GM23338 (cell line): ENCODE data around the gene FKBP10. TPM values are rescaled to one million over a fixed set of nuclear protein-coding genes. Genes with fewer than 3 reads are reported as not detected.
A peak's percentile ranks its signal among the peaks of the same experiment; 100 is the strongest.

Experiments used
- ATAC-seq: fragments of 200-7000 bp; cut with Tn5 transposase; 3 replicates; pipeline ENCODE4 v1.9.1; 2020
- DNase-seq: peaks from one replicate; pipeline ENCODE4 v3.0.0-alpha.2; 2015; ENCODE audit warnings: low spot score
- H2AFZ ChIP-seq: fragments of 200-600 bp; sonication (generic); 2 replicates; pipeline ENCODE4 v1.8.0; 2016; ENCODE audit warnings: antibody characterized with exemption, mild to moderate bottlenecking, moderate library complexity
- H3F3A ChIP-seq: fragments of 200-600 bp; sonication (generic); replicated peaks from 2 replicates; pipeline ENCODE4 v1.8.0; 2017; ENCODE audit warnings: antibody characterized with exemption, mixed run types, low read depth
- H3K27ac ChIP-seq: fragments of 200-600 bp; sonication (generic); 2 replicates; pipeline ENCODE4 v1.6.1; 2016; ENCODE audit warnings: low read depth
- H3K27me3 ChIP-seq: fragments of 200-600 bp; sonication (generic); 2 replicates; pipeline ENCODE4 v1.8.0; 2016; ENCODE audit warnings: mild to moderate bottlenecking, mixed run types, moderate library complexity; ENCODE audit not compliant: insufficient read depth
- H3K36me3 ChIP-seq: fragments of 200-600 bp; sonication (generic); 2 replicates; pipeline ENCODE4 v1.8.0; 2016; ENCODE audit warnings: mild to moderate bottlenecking; ENCODE audit not compliant: insufficient read depth
- H3K4me1 ChIP-seq: fragments of 200-600 bp; sonication (generic); 2 replicates; pipeline ENCODE4 v1.8.0; 2016; ENCODE audit warnings: mild to moderate bottlenecking, moderate library complexity; ENCODE audit not compliant: insufficient read depth
- H3K4me2 ChIP-seq: fragments of 200-600 bp; sonication (generic); 2 replicates; pipeline ENCODE4 v1.7.1; 2017; ENCODE audit warnings: mixed run types
- H3K4me3 ChIP-seq: fragments of 200-600 bp; sonication (generic); 2 replicates; pipeline ENCODE4 v1.6.1; 2016; ENCODE audit warnings: mixed run types
- H3K79me2 ChIP-seq: fragments of 200-600 bp; sonication (generic); replicated peaks from 2 replicates; pipeline ENCODE4 v1.8.0; 2017; ENCODE audit warnings: mild to moderate bottlenecking; ENCODE audit not compliant: insufficient read depth
- H3K9me2 ChIP-seq: fragments of 200-600 bp; sonication (generic); 2 replicates; pipeline ENCODE4 v1.8.0; 2017; ENCODE audit not compliant: insufficient read depth
- H4K20me1 ChIP-seq: fragments of 200-600 bp; sonication (generic); replicated peaks from 2 replicates; pipeline ENCODE4 v1.8.0; 2017; ENCODE audit warnings: mild to moderate bottlenecking; ENCODE audit not compliant: insufficient read depth
- H3K27ac Mint-ChIP-seq: 2 replicates; pipeline ENCODE4 v1.8.0; 2020; ENCODE audit warnings: inconsistent platforms, mild to moderate bottlenecking, moderate library complexity, mixed read lengths
- H3K27me3 Mint-ChIP-seq: 3 replicates; pipeline ENCODE4 v1.8.0; 2022; ENCODE audit warnings: low read depth, mild to moderate bottlenecking, moderate library complexity, mixed read lengths, inconsistent platforms; ENCODE audit not compliant: insufficient read depth, poor library complexity
- H3K36me3 Mint-ChIP-seq: 3 replicates; pipeline ENCODE4 v1.8.0; 2021; ENCODE audit warnings: low read depth, mild to moderate bottlenecking, inconsistent platforms, moderate library complexity, mixed read lengths
- H3K4me1 Mint-ChIP-seq: 3 replicates; pipeline ENCODE4 v1.8.0; 2020; ENCODE audit warnings: mild to moderate bottlenecking, inconsistent platforms, mixed read lengths
- H3K4me3 Mint-ChIP-seq: 3 replicates; pipeline ENCODE4 v1.8.0; 2021; ENCODE audit warnings: moderate library complexity, mild to moderate bottlenecking, inconsistent platforms, mixed read lengths
- H3K9me3 Mint-ChIP-seq: 3 replicates; pipeline ENCODE4 v1.8.0; 2020; ENCODE audit warnings: moderate library complexity, mild to moderate bottlenecking, inconsistent platforms, mixed read lengths
- CREB1 ChIP-seq: fragments of 250-450 bp; sonication (Bioruptor Pico); IDR thresholded peaks from 2 replicates; pipeline ENCODE4 v1.5.0; 2020; ENCODE audit warnings: low read depth, mild to moderate bottlenecking, moderate library complexity
- EZH2 ChIP-seq: fragments of 200-600 bp; sonication (generic); IDR thresholded peaks from one replicate; pipeline ENCODE4 v1.8.0; 2017; ENCODE audit warnings: antibody characterized with exemption, mild to moderate bottlenecking, low read depth; ENCODE audit not compliant: unreplicated experiment
- EZH2phosphoT487 ChIP-seq: fragments of 200-600 bp; sonication (generic); IDR thresholded peaks from one replicate; pipeline ENCODE4 v1.8.1; 2018; ENCODE audit warnings: antibody characterized with exemption; ENCODE audit not compliant: unreplicated experiment
- JUNB ChIP-seq: IDR thresholded peaks from one replicate; pipeline ENCODE4 v1.6.1; 2016; ENCODE audit warnings: antibody characterized with exemption; ENCODE audit not compliant: unreplicated experiment
- NANOG ChIP-seq: IDR thresholded peaks from 2 replicates; pipeline ENCODE4 v1.6.1; 2016; ENCODE audit warnings: antibody characterized with exemption, borderline replicate concordance
- POLR2AphosphoS5 ChIP-seq: IDR thresholded peaks from 2 replicates; pipeline ENCODE4 v1.6.1; 2016; ENCODE audit warnings: antibody characterized with exemption, low read depth
- ZNF114 ChIP-seq: fragments of 250-450 bp; sonication (Bioruptor Pico); IDR thresholded peaks from 2 replicates; pipeline ENCODE4 v1.5.0; 2020; ENCODE audit warnings: mild to moderate bottlenecking, moderate library complexity
- ZNF331 ChIP-seq: fragments of 250-450 bp; sonication (Bioruptor Pico); IDR thresholded peaks from 2 replicates; pipeline ENCODE4 v1.5.0; 2020; ENCODE audit warnings: low read depth, mild to moderate bottlenecking, moderate library complexity
- polyA plus RNA-seq: library from polyadenylated mRNA; unstranded; fragments of >200 nt; fragmentation: Nextera tagmentation; extraction: Ambion mirVana; gene quantifications from 2 replicates; pipeline ENCODE4 v1.2.1, GENCODE V29; 2016
- total RNA-seq: library from RNA; depleted of rRNA; stranded (reverse); fragments of >200 nt; shearing (Covaris generic); gene quantifications from 2 replicates; pipeline ENCODE4 v1.2.3, GENCODE V29; 2014
- TF ChIP-seq, protein P1 (sequence below), 2 experiments: fragments of 200-600 bp in 1 of 2; sonication (generic) in 1 of 2; conservative IDR thresholded peaks; 2 replicates each; pipeline versions ENCODE4 v1.5.1 to v1.6.1; 2016 to 2017; ENCODE audit warnings: antibody characterized with exemption in 2 of 2, low read depth in 2 of 2, mild to moderate bottlenecking in 2 of 2, moderate library complexity in 1 of 2
- TF ChIP-seq, protein P2 (sequence below): IDR thresholded peaks from one replicate; pipeline ENCODE4 v1.6.1; 2018; ENCODE audit warnings: antibody characterized with exemption; ENCODE audit not compliant: unreplicated experiment
- TF ChIP-seq, protein P3 (sequence below): IDR thresholded peaks from 2 replicates; pipeline ENCODE4 v1.6.1; 2016; ENCODE audit warnings: antibody characterized with exemption

Gene FKBP10
- total and polyA plus RNA-seq, 2 experiments from 2014 or later: 26.2 to 151 TPM

DNA sequence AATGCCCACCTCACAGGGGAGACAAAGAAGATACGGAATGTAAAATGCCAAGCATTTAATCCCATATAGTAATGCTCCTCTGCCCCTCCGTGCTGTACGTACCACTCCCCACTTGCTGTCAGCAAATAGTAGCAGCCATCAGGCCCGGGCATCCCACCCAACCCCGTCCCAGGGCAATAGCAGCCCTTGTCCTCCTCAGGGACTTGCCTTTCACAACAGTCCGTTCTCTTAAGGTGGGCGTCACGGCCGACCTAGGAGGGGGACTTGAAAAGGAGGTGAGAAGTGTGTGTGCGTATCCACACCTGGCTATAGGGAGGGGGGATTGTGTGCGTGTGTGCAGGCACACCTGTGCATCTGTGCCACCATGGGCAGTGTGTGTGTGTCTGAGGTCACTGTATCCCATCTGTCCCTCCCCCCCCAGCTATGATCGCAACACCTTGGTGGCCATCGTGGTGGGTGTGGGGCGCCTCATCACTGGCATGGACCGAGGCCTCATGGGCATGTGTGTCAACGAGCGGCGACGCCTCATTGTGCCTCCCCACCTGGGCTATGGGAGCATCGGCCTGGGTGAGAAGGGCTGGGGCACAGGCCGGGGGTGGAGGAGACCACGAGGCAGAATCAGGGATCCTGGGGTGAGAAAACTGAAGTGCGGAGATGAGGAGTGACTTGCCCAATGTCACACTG is 4.0 kb downstream of the FKBP10 start:
- Histone ChIP-seq H3F3A (peaks cover 23% of the 10 kb centered on the region), H3K4me3 (no peak overlapping the region), H3K9me2 (no peaks in the 10 kb centered on the region), H4K20me1 (no peaks in the 10 kb centered on the region; the same call in 1 of the 2 replicates), H3K27me3 (no peaks in the 10 kb centered on the region), H3K27ac (no peak overlapping the region), H3K4me1 (peaks cover 36% of the 10 kb centered on the region), H3K4me2 (no peak overlapping the region), H3K36me3 (peaks cover 4% of the 10 kb centered on the region; the same call in 1 of the 2 replicates), H2AFZ (no peak overlapping the region), H3K79me2 (peaks cover 36% of the 10 kb centered on the region)
- Mint-ChIP-seq H3K4me3 (no peak overlapping the region), H3K9me3 (no peaks in the 10 kb centered on the region; the same call in 2 of the 3 replicates), H3K36me3 (peaks cover 37% of the 10 kb centered on the region), H3K27ac (peak overlapping the region; percentile 68; the same call in 1 of the 2 replicates), H3K4me1 (peaks cover 24% of the 10 kb centered on the region), H3K27me3 (peaks cover 18% of the 10 kb centered on the region)
- TF ChIP-seq, protein P1, sequence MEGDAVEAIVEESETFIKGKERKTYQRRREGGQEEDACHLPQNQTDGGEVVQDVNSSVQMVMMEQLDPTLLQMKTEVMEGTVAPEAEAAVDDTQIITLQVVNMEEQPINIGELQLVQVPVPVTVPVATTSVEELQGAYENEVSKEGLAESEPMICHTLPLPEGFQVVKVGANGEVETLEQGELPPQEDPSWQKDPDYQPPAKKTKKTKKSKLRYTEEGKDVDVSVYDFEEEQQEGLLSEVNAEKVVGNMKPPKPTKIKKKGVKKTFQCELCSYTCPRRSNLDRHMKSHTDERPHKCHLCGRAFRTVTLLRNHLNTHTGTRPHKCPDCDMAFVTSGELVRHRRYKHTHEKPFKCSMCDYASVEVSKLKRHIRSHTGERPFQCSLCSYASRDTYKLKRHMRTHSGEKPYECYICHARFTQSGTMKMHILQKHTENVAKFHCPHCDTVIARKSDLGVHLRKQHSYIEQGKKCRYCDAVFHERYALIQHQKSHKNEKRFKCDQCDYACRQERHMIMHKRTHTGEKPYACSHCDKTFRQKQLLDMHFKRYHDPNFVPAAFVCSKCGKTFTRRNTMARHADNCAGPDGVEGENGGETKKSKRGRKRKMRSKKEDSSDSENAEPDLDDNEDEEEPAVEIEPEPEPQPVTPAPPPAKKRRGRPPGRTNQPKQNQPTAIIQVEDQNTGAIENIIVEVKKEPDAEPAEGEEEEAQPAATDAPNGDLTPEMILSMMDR (conservative IDR thresholded peaks at IDR 0.05; ENCODE audit: low read depth in 2 of 2): no peak
- TF ChIP-seq, protein P2, sequence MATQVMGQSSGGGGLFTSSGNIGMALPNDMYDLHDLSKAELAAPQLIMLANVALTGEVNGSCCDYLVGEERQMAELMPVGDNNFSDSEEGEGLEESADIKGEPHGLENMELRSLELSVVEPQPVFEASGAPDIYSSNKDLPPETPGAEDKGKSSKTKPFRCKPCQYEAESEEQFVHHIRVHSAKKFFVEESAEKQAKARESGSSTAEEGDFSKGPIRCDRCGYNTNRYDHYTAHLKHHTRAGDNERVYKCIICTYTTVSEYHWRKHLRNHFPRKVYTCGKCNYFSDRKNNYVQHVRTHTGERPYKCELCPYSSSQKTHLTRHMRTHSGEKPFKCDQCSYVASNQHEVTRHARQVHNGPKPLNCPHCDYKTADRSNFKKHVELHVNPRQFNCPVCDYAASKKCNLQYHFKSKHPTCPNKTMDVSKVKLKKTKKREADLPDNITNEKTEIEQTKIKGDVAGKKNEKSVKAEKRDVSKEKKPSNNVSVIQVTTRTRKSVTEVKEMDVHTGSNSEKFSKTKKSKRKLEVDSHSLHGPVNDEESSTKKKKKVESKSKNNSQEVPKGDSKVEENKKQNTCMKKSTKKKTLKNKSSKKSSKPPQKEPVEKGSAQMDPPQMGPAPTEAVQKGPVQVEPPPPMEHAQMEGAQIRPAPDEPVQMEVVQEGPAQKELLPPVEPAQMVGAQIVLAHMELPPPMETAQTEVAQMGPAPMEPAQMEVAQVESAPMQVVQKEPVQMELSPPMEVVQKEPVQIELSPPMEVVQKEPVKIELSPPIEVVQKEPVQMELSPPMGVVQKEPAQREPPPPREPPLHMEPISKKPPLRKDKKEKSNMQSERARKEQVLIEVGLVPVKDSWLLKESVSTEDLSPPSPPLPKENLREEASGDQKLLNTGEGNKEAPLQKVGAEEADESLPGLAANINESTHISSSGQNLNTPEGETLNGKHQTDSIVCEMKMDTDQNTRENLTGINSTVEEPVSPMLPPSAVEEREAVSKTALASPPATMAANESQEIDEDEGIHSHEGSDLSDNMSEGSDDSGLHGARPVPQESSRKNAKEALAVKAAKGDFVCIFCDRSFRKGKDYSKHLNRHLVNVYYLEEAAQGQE: no peak
- TF ChIP-seq CREB1: no peak
- no peak for TF ChIP-seq NANOG
- TF ChIP-seq POLR2AphosphoS5: no peak
- TF ChIP-seq EZH2phosphoT487: no peak
- TF ChIP-seq EZH2: no peak
- TF ChIP-seq ZNF331: no peak
- TF ChIP-seq, protein P3, sequence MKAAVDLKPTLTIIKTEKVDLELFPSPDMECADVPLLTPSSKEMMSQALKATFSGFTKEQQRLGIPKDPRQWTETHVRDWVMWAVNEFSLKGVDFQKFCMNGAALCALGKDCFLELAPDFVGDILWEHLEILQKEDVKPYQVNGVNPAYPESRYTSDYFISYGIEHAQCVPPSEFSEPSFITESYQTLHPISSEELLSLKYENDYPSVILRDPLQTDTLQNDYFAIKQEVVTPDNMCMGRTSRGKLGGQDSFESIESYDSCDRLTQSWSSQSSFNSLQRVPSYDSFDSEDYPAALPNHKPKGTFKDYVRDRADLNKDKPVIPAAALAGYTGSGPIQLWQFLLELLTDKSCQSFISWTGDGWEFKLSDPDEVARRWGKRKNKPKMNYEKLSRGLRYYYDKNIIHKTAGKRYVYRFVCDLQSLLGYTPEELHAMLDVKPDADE: no peak
- no peak for TF ChIP-seq ZNF114 (CRISPR knock-in tag)
- no peak for TF ChIP-seq JUNB
- DNase-seq (no peak), ATAC-seq (no peak)
